Gastroesophageal sphincter (tissue), 4 donors: ENCODE data around the gene SPINK1. TPM values are rescaled to one million over a fixed set of nuclear protein-coding genes. Genes with fewer than 3 reads are reported as not detected.
"Not testable (repeated sequence)": the region's sequence is repeated elsewhere in the genome, so short reads cannot be mapped to it uniquely, and the experiment has no call there.

Source experiments
- ATAC-seq: fragments of 150-250 bp; one replicate; pipeline ENCODE4 v1.9.1; 2016; ENCODE audit warnings: mild to moderate bottlenecking, moderate library complexity
- H3K27ac ChIP-seq, 4 donors: fragments of 200-600 bp; sonication (generic) in 3 of 4; 1 replicate in 3 of 4; 2 replicates in 1 of 4; pipeline ENCODE4 v1.5.1; 2016 to 2019
- H3K27me3 ChIP-seq: fragments of 200-600 bp; sonication (generic); one replicate; pipeline ENCODE4 v1.5.1; 2019
- H3K36me3 ChIP-seq, 2 donors: fragments of 200-600 bp; sonication (generic); one replicate each; pipeline ENCODE4 v1.5.1; 2019; ENCODE audit warnings: control low read depth in 1 of 2
- H3K4me1 ChIP-seq, 3 donors: fragments of 200-600 bp; sonication (generic); 1 replicate in 2 of 3; 2 replicates in 1 of 3; pipeline ENCODE4 v1.5.1; 2016 to 2019; ENCODE audit warnings: control low read depth in 2 of 3
- H3K4me3 ChIP-seq, 2 donors: fragments of 200-600 bp; sonication (generic); one replicate each; pipeline ENCODE4 v1.5.1; 2019; ENCODE audit warnings: mild to moderate bottlenecking in 1 of 2, moderate library complexity in 1 of 2
- H3K9me3 ChIP-seq, 3 donors: fragments of 200-600 bp; sonication (generic); one replicate each; pipeline ENCODE4 v1.5.1; 2017 to 2019; ENCODE audit warnings: control low read depth in 2 of 3
- EP300 ChIP-seq: sonication (generic); formaldehyde crosslinking; IDR thresholded peaks from one replicate; pipeline ENCODE4 v1.6.1; 2017; ENCODE audit warnings: antibody characterized with exemption, mild to moderate bottlenecking
- POLR2A ChIP-seq, 2 donors: fragments of 450-650 bp; IDR thresholded peaks; one replicate each; pipeline ENCODE4 v1.6.1; 2017; ENCODE audit warnings: antibody characterized with exemption in 2 of 2, mild to moderate bottlenecking in 2 of 2, moderate library complexity in 1 of 2
- POLR2AphosphoS5 ChIP-seq: sonication (generic); formaldehyde crosslinking; IDR thresholded peaks from one replicate; pipeline ENCODE4 v1.6.1; 2017; ENCODE audit warnings: antibody characterized with exemption
- WGBS, 2 donors: methylation state at CpG; one replicate each; pipeline ENCODE4 v1.1.5; 2018; ENCODE audit warnings: low coverage in 1 of 2; 5-methylcytosine and 5-hydroxymethylcytosine counted together
- total RNA-seq, 4 donors: library from RNA; depleted of rRNA; stranded (reverse); fragments of >200 nt; gene quantifications; one replicate each; pipeline ENCODE4 v1.1.0, GENCODE V29; 2016
- TF ChIP-seq, protein P1 (sequence below), 4 experiments: fragments of 200-600 bp in 2 of 4; fragments of 450-650 bp in 2 of 4; sonication (generic) in 1 of 4; IDR thresholded peaks; one replicate each; pipeline ENCODE4 v1.5.1; 2017 to 2019; ENCODE audit warnings: antibody characterized with exemption in 4 of 4, mild to moderate bottlenecking in 2 of 4, moderate library complexity in 2 of 4

Gene SPINK1
- total RNA-seq, 4 donors from 2014 or later: not detected

DNA sequence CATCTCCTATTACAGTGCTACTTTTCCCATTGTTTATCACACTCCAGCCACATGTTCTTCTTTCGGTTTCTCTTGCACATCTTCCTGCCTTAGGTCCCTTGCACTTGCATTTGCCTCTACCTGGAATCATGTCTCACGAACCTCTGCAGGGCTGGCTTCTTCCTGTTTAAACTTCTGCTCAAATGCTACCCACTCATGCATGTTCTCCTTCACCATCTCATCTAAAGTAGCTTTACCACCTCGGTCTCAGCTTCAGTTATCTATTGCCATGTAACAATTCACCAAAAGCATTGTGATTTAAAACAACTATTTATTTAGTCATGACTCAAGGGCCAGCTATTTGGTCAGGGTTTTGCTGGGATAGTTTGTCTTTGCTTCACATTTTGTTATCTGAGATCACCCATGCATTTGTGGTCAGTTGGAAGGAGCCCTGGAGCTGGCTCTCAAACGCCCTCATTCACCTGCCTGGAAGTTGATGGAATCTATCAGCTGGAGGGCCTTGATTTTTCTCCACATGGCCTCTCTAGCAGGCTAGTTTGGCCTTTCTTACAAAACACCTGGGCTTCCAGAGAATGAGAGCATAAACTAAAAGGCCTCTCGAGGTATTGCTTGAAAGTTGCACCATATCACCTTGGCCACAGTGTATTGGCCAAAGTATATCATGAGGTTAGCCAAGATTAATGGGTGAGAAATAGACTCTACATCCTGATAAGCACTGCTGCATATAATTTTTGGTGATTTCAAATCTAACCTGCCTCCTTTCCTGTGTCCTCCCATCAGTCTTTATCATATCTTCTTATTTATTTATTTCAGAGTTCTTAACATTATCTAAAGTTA, 21.4 kb downstream of the SPINK1 start:
- no peak overlapping the region for H3K27ac ChIP-seq
- ATAC-seq: no peak
- no peaks in the 10 kb centered on the region for H3K4me1 ChIP-seq
- H3K27me3 ChIP-seq: no peaks in the 10 kb centered on the region
- H3K36me3 ChIP-seq: no peaks in the 10 kb centered on the region
- 52 to 62% methylated on average over 4 to 5 of the region's 5 CpGs for WGBS, 2 donors
- TF ChIP-seq EP300 (no peak), POLR2AphosphoS5 (no peak), POLR2A (IDR thresholded peaks at IDR 0.05) (no peak)
- TF ChIP-seq, protein P1, sequence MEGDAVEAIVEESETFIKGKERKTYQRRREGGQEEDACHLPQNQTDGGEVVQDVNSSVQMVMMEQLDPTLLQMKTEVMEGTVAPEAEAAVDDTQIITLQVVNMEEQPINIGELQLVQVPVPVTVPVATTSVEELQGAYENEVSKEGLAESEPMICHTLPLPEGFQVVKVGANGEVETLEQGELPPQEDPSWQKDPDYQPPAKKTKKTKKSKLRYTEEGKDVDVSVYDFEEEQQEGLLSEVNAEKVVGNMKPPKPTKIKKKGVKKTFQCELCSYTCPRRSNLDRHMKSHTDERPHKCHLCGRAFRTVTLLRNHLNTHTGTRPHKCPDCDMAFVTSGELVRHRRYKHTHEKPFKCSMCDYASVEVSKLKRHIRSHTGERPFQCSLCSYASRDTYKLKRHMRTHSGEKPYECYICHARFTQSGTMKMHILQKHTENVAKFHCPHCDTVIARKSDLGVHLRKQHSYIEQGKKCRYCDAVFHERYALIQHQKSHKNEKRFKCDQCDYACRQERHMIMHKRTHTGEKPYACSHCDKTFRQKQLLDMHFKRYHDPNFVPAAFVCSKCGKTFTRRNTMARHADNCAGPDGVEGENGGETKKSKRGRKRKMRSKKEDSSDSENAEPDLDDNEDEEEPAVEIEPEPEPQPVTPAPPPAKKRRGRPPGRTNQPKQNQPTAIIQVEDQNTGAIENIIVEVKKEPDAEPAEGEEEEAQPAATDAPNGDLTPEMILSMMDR (IDR thresholded peaks at IDR 0.05): no peak
- H3K4me3 ChIP-seq: no peak overlapping the region
- H3K9me3 ChIP-seq: no peaks in the 10 kb centered on the region

DNA sequence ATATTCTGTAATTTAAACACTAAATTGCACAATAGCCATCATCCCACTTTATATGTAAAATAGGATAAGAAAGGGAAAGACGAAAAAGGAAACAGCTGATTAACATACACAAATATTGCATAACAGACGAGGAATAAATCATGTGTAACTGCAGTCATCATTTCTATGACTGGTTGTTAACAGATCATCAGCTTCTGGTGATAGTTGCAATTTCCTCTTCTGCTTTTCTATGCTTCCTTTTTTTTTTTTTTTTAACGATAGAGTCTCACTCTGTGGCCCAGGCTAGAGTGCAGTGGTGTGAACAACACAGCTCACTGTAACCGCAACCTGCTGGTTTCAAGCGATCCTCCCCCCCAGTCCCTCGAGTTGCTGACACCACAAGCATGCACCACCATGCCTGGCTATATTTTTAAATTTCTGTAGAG, 26.4 kb downstream of the SPINK1 start:
- Histone ChIP-seq H3K27ac (no peak overlapping the region), H3K4me1 (no peaks in the 10 kb centered on the region), H3K36me3 (no peaks in the 10 kb centered on the region), H3K9me3 (no peaks in the 10 kb centered on the region), H3K27me3 (no peaks in the 10 kb centered on the region), H3K4me3 (no peak overlapping the region)
- WGBS, 2 donors: 58 to 72% methylated on average over 4 to 6 of the region's 6 CpGs
- no peak for TF ChIP-seq POLR2A (IDR thresholded peaks at IDR 0.05)
- TF ChIP-seq POLR2AphosphoS5: peak; percentile 12
- peak; percentile 51 for ATAC-seq

DNA sequence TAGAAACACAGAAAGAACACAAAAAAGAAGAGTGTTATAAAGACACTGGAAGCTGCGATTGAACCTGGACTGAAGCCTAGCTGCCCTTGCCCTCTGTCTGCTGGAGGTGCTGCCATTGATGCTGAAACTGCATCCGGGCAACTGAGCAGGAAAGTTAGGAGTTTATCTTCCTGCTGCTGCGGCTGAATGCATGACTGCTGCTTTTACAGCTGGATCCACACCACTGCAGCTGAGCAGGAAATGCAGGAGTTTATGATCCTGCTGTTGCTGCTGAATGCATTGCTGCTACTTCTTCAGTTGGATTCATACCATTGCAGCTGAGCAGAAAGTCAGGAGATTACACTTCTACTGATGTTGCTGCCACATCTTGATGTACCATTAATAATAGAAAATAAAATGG, 27.1 kb downstream of the SPINK1 start:
- Histone ChIP-seq H3K9me3 (no peaks in the 10 kb centered on the region), H3K4me1 (no peaks in the 10 kb centered on the region), H3K36me3 (no peaks in the 10 kb centered on the region), H3K27me3 (no peaks in the 10 kb centered on the region), H3K27ac (no peak overlapping the region), H3K4me3 (no peak overlapping the region)
- TF ChIP-seq POLR2A (IDR thresholded peaks at IDR 0.05) (no peak), POLR2AphosphoS5 (no peak), EP300 (no peak)
- TF ChIP-seq, protein P1 (IDR thresholded peaks at IDR 0.05): no peak
- no peak for ATAC-seq
- WGBS, 2 donors: 33 to 63% methylated on average over 2 to 3 of the region's 3 CpGs

DNA sequence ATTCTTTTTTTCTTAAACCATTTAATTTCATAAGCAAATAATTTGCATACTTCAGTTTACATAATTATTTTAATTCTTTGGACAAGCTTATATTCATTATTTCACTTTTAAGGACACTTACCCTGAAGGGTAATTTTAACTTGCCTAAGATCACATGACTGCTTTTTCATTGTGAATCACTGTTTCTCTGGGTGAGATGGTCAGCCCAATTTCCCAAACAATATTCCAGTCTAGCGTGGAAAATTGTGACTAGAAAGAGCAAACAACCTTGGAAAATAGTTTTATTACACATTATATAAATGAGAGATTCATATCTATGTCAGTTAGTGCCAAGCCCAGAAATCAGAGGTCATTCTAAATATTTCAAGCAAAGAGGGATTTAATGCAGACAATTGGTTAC, 27.5 kb downstream of the SPINK1 start:
- TF ChIP-seq POLR2A (IDR thresholded peaks at IDR 0.05) (no peak), POLR2AphosphoS5 (no peak), EP300 (no peak)
- TF ChIP-seq, protein P1 (IDR thresholded peaks at IDR 0.05): no peak
- Histone ChIP-seq H3K36me3 (no peaks in the 10 kb centered on the region), H3K9me3 (no peaks in the 10 kb centered on the region), H3K4me3 (no peak overlapping the region), H3K27ac (no peak overlapping the region), H3K4me1 (no peaks in the 10 kb centered on the region), H3K27me3 (no peaks in the 10 kb centered on the region)
- WGBS, 2 donors: 38% methylated on average over 1 of the region's 1 CpG; no CpG with 5 or more reads in 1 of the 2 donors
- no peak for ATAC-seq

DNA sequence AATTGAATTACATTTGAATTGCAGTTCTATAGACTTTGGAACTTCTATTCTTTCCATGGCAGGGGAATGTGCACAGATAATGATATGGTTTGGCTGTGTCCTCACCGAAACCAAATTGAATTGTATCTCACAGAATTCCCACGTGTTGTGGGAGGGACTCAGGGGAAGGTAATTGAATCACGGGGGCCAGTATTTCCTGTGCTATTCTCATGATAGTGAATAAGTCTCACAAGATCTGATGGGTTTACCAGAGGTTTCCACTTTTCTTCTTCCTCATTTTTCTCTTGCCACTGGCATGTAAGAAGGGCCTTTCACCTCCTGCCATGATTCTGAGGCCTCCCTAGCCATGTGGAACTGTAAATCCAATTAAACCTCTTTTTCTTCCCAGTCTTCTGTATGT, 28.3 kb downstream of the SPINK1 start:
- WGBS, 2 donors: 60 to 83% methylated on average over 1 to 3 of the region's 3 CpGs

DNA sequence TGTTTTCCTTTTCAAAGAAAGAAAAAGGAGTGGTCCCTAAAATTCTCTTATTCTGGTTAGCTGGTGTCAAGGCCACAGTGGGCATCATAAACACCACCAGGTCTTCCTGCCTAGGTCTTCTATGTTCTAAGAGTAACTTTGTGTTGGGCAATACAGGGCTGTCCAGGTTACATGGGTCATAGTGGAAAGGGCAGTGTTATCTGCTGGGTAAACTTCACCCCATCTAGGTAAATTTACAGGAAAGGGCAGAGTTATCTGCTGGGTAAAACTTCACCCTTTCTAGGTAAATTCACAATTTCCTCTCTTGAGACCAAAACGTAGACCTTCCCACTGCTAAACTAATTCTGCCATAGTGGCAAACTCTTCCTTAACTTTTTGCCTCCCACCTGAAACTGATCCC, 30.0 kb downstream of the SPINK1 start:
- Histone ChIP-seq H3K36me3 (no peaks in the 10 kb centered on the region), H3K27me3 (no peaks in the 10 kb centered on the region), H3K27ac (no peak overlapping the region), H3K4me3 (no peak overlapping the region), H3K4me1 (no peaks in the 10 kb centered on the region), H3K9me3 (no peaks in the 10 kb centered on the region)
- no peak for TF ChIP-seq EP300
- TF ChIP-seq, protein P1 (IDR thresholded peaks at IDR 0.05): no peak
- no peak for TF ChIP-seq POLR2AphosphoS5
- no peak for TF ChIP-seq POLR2A (IDR thresholded peaks at IDR 0.05)
- 78 to 100% methylated on average over 1 of the region's 1 CpG for WGBS, 2 donors
- ATAC-seq: no peak

More for the DNA sequence above, 28.3 kb downstream of the SPINK1 start:
- H3K4me1 ChIP-seq, H3K4me3 ChIP-seq, ATAC-seq, H3K27ac ChIP-seq, H3K36me3 ChIP-seq, H3K9me3 ChIP-seq, H3K27me3 ChIP-seq: not testable (repeated sequence)
